Astrocyte of the spinal cord (primary cell): ENCODE results near the gene CPNE8.

Source experiments
- DNase-seq: peaks from one replicate; pipeline ENCODE4 v3.0.0; 2011; ENCODE audit warnings: low read depth, low spot score
- H3K4me3 ChIP-seq: 2 replicates; pipeline ENCODE4 v1.5.1; 2011; ENCODE audit warnings: low read depth, mild to moderate bottlenecking, low read length, moderate library complexity
- CTCF ChIP-seq: IDR thresholded peaks from 2 replicates; pipeline ENCODE4 v1.5.1; 2012; ENCODE audit warnings: low read depth, mild to moderate bottlenecking, low read length, inconsistent platforms
- in situ Hi-C: cut with HindIII; loops from 2 replicates; pipeline ENCODE4 v1.10.0; 2017; ENCODE audit warnings: low sequenced_read_pairs

CPNE8 gene

GRCh38 chr12:38732761-38733160 is 172.6 kb downstream of the CPNE8 start:
- no peak overlapping the region for H3K4me3 ChIP-seq
- no peak for DNase-seq
- TF ChIP-seq CTCF: no peak
- in situ Hi-C loops: no loop called here

- TF ChIP-seq CTCF: no peak
- in situ Hi-C loops: no loop called here
- no peak for DNase-seq
- H3K4me3 ChIP-seq: no peak overlapping the region
These were observed 176.5 kb downstream of the CPNE8 start for GRCh38 chr12:38728894-38729293.

- no peak overlapping the region for H3K4me3 ChIP-seq
- DNase-seq: no peak
- in situ Hi-C loops: no loop called here
- TF ChIP-seq CTCF: no peak
These were observed 183.7 kb downstream of the CPNE8 start for GRCh38 chr12:38721611-38722252.

GRCh38 chr12:38720661-38721060 is 184.7 kb downstream of the CPNE8 start:
- in situ Hi-C loops: no loop called here
- no peak for TF ChIP-seq CTCF
- H3K4me3 ChIP-seq: no peak overlapping the region
- no peak for DNase-seq

GRCh38 chr12:38713294-38713693 is 192.1 kb downstream of the CPNE8 start:
- no peak for DNase-seq
- no peak overlapping the region for H3K4me3 ChIP-seq
- TF ChIP-seq CTCF: no peak
- in situ Hi-C loops: no loop called here

GRCh38 chr12:38711054-38711453 is 194.3 kb downstream of the CPNE8 start:
- in situ Hi-C loops: no loop called here
- no peak for TF ChIP-seq CTCF
- H3K4me3 ChIP-seq: no peak overlapping the region
- no peak for DNase-seq
